Mucosa of descending colon (tissue), 3 donors: ENCODE results near the gene FAM118A. TPM values are rescaled to one million over a fixed set of nuclear protein-coding genes. Genes with fewer than 3 reads are reported as not detected.
"Not testable (repeated sequence)": the region's sequence is repeated elsewhere in the genome, so short reads cannot be mapped to it uniquely, and the experiment has no call there.

Source experiments
- ATAC-seq: fragments of 200-7000 bp; cut with Tn5 transposase; one replicate; pipeline ENCODE4 v1.9.1; 2020; ENCODE audit warnings: mild to moderate bottlenecking, moderate library complexity
- DNase-seq, 3 donors: peaks; one replicate each; pipeline ENCODE4 v3.0.0-alpha.2; 2020
- H3K36me3 ChIP-seq: fragments of 200-600 bp; one replicate; pipeline ENCODE4 v1.8.0; 2021; ENCODE audit warnings: low read depth, mild to moderate bottlenecking
- H3K4me1 ChIP-seq: fragments of 200-600 bp; one replicate; pipeline ENCODE4 v1.8.0; 2021; ENCODE audit warnings: low read depth, mild to moderate bottlenecking
- H3K4me3 ChIP-seq: fragments of 200-600 bp; one replicate; pipeline ENCODE4 v1.8.0; 2021; ENCODE audit warnings: mild to moderate bottlenecking
- H3K9me3 ChIP-seq: fragments of 200-600 bp; one replicate; pipeline ENCODE4 v1.8.0; 2021; ENCODE audit warnings: mild to moderate bottlenecking
- CTCF ChIP-seq: fragments of 200-600 bp; IDR thresholded peaks from one replicate; pipeline ENCODE4 v1.8.0; 2022; ENCODE audit warnings: antibody characterized with exemption, mild to moderate bottlenecking
- intact Hi-C, 2 donors: fragments of 100-400 bp; cut with DNase I in 1 of 2; cut with micrococcal nuclease in 1 of 2; formaldehyde crosslinking; loops; one replicate each; pipeline versions ENCODE4 v1.11.0 to v1.11.1; 2022; cut with DNase I, micrococcal nuclease
- long read RNA-seq, 2 donors: library from polyadenylated mRNA; unstranded; transcript quantifications; one replicate each; pipeline ENCODE4 v2.0.0, GENCODE V29; 2019 to 2021
- total RNA-seq, 3 donors: library from RNA; stranded (reverse); fragmentation: NEBNext Ultra II Directional in 2 of 3; extraction: Animal tissue kit (Norgen Biotek cat#: 25700) in 2 of 3; gene quantifications; one replicate each; pipeline versions ENCODE4 v1.2.1 to v1.2.4, GENCODE V29; 2021 to 2023
- donor health status: DM: no; HTN: no; CAD: no; lungs with moderate emphysema.
- donor health status: DM: no; HTN: no; CAD: no.
- donor health status: DM: no; HTN: yes; CAD: no.

The FAM118A gene
- 10 to 100 TPM; 50.1 to 86.0 (median 55.1) TPM for total RNA-seq
- long read RNA-seq, donor 1, partial matches to known transcripts: 23 of 35 reads
- long read RNA-seq, donor 1, other reads (novel, unspliced or antisense): 11 of 35 reads
- long read RNA-seq, donor 2, partial matches to known transcripts: 0 of 5 reads
- long read RNA-seq, donor 2, other reads (novel, unspliced or antisense): 5 of 5 reads

- TF ChIP-seq CTCF: peak; percentile 27
- no peaks in the 10 kb centered on the region for H3K9me3 ChIP-seq
- peak; percentile 91 for ATAC-seq
- no peaks in the 10 kb centered on the region for H3K36me3 ChIP-seq
- DNase-seq: peak; percentile 96 to 100 (median 97)
- intact Hi-C loops: no loop called here
- peaks cover 37% of the 10 kb centered on the region for H3K4me1 ChIP-seq
- peak within 1 kb of the TSS; percentile 90 for H3K4me3 ChIP-seq
These were observed at the start of gene FAM118A for GRCh38 chr22:45309422-45310227. Gene FAM118A (plus strand): TSS chr22:45309934. CDS start chr22:45322380, 12,446 bp downstream.

DNA sequence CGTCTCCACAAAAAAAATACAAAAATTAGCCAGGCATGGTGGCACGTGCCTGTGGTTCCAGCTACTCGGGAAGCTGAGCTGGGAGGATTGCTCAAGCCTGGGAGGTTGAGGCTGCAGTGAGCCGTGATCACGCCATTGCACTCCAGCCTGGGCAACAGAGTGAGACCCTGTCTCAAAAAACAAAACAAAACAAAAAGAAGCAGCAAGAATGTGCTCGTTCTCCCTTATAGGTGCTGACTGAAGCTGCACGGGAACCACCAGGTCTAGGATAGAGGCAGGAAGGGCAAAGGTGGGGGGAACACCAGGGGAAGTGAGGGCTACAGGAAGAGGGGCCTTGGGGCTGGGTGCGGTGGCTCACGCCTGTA is 49.4 kb upstream of the FAM118A start:
- intact Hi-C loops, H3K4me3 ChIP-seq, ATAC-seq: not testable (repeated sequence)

GRCh38 chr22:45261407-45262088 is 48.2 kb upstream of the FAM118A start:
- DNase-seq (peak in 1 of 3 donors; percentile 81), ATAC-seq (peak; percentile 66)
- Histone ChIP-seq H3K4me3 (no peak overlapping the region), H3K4me1 (peaks cover 4% of the 10 kb centered on the region), H3K36me3 (no peaks in the 10 kb centered on the region), H3K9me3 (no peaks in the 10 kb centered on the region)
- no peak for TF ChIP-seq CTCF
- intact Hi-C loops: no loop called here

More for the DNA sequence above, 49.4 kb upstream of the FAM118A start:
- not testable (repeated sequence) for H3K36me3 ChIP-seq, H3K9me3 ChIP-seq, H3K4me1 ChIP-seq, DNase-seq

DNA sequence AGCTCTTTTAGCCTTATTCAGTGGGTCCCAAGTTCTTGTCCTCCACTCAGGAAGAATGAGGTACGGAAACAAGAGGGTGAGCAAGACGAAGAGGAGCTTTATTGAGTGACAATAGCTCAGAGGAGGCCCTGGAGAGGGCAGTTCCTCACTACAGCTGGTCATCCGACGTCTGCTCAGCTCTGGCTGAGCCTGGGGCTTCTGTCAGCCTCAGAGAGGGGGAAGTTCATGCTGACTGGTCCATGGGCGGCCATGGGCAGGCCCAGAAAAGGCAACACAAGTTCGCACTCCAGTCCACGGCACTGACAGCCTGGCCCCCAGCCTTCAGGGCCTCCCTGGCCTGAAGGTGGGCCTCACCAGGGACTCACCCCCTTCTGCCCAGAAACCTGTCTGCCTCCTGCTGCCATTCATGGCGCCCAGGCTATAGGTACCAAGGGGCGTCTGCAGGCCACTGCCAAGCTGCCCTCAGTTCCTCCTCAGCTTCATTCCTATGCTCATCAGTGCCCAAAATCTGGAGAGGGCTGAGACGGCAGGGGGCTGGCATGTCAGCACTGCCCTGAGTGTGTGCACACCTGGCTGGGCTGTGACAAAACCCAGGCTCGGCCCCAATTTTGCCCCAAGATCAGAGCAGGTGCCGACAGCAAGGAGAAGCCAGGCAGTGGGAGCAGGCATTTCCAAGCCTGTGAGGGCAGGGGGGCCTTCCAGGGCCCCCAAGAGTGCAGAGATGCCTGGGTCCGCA is 47.4 kb upstream of the FAM118A start:
- Histone ChIP-seq H3K9me3 (no peaks in the 10 kb centered on the region), H3K4me3 (no peak overlapping the region), H3K36me3 (no peaks in the 10 kb centered on the region), H3K4me1 (peaks cover 4% of the 10 kb centered on the region)
- ATAC-seq (peak; percentile 23), DNase-seq (no peak)
- TF ChIP-seq CTCF: no peak
- intact Hi-C loops: no loop called here

DNA sequence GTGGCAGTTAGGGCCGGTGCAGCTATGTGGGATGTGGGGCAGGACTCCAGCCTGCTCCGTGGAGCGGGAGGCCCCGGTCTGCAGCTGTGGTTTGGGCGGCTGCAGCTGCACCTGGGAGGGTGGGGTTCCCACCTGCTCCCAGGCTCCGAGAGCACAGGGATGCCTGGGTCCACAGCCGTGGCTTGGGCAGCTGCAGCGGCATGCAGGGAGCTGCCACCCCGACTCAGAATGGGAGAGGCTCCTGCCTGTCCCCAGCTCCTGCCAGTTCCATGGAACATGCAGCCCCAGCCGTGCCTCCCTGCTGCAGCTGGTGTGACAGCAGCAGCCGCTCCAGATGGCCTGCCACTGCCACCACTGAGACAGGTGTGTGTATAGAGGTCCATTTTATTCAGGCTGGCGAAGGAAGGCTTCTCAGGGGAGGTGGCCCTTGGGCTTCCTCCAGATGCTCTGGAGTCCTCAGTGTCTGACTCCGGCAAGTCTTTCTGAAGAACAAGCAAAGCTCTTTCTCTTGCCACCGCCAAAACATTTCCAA is 46.7 kb upstream of the FAM118A start:
- intact Hi-C loops: no loop called here
- ATAC-seq: peak; percentile 59
- no peak for TF ChIP-seq CTCF
- Histone ChIP-seq H3K9me3 (no peaks in the 10 kb centered on the region), H3K4me3 (no peak overlapping the region), H3K4me1 (peaks cover 4% of the 10 kb centered on the region), H3K36me3 (no peaks in the 10 kb centered on the region)
- DNase-seq: no peak
